OCI-LY1 (cell line): ENCODE data around the gene TMEM201.

Experiments used
- CTCF ChIP-seq: fragments of 200-600 bp; sonication (generic), shearing (Covaris generic); IDR thresholded peaks from 2 replicates; pipeline ENCODE4 v1.5.1; 2017; ENCODE audit warnings: mild to moderate bottlenecking, antibody characterized with exemption, low read length, moderate library complexity, mixed read lengths
- EZH2 ChIP-seq: fragments of 200-600 bp; sonication (generic), shearing (Covaris generic); IDR thresholded peaks from 2 replicates; pipeline ENCODE4 v1.8.0; 2017; ENCODE audit warnings: borderline replicate concordance, mixed run types, mild to moderate bottlenecking, antibody characterized with exemption, low read length, moderate library complexity, mixed read lengths

DNA sequence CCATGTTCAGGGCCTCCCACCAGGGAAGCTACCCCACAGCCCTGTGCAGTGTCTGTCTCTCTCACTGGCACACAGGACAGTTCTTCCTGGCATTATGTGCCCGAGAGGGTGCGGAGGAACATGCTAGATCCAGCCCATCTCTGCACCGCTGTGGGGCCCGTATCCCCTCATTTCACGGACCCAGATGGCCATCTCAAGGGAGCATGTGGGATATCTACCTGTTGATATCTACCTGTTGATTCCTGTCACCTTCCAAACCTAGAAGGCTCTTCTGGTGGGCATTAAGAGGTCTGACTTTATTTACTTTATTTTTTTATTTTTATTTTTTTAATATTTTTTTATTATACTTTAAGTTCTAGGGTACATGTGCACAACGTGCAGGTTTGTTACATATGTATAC lies 74.5 kb downstream of the TMEM201 start:
- TF ChIP-seq CTCF, result no peak
- no peak for TF ChIP-seq EZH2
